GM19395 (cell line): ENCODE measurements around the gene SSPN.

Source experiments
- ATAC-seq: cut with Tn5 transposase; IDR thresholded peaks from one replicate; pipeline ENCODE4 v1.9.1; 2021; ENCODE audit warnings: mild to moderate bottlenecking, moderate library complexity; ENCODE audit not compliant: unreplicated experiment

The SSPN gene, protein sequence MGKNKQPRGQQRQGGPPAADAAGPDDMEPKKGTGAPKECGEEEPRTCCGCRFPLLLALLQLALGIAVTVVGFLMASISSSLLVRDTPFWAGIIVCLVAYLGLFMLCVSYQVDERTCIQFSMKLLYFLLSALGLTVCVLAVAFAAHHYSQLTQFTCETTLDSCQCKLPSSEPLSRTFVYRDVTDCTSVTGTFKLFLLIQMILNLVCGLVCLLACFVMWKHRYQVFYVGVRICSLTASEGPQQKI

DNA sequence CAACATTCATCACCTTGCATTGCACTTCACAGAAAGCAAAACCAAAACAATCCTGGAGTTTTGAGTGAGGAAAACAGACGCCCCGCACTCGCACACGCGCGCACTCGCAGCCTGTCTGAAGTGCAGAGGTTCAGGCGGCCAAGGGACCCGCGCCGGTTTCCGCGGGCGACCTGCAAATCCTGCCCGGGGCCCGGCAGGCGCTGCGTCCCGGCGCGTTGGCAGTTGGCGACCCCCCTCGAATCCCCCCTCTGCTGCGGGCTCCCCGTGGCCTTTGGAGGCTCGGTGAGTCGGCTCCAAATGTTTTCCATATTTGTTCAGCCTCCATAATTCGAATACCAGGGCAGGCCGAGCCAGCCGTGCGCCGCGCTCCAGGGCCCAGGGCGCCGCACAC lies at the start of gene SSPN:
SSPN (plus strand) TSS at position 324 of the 391 bp plus-strand sequence. CDS start 100 bp downstream, outside the sequence.
- no peak for ATAC-seq

DNA sequence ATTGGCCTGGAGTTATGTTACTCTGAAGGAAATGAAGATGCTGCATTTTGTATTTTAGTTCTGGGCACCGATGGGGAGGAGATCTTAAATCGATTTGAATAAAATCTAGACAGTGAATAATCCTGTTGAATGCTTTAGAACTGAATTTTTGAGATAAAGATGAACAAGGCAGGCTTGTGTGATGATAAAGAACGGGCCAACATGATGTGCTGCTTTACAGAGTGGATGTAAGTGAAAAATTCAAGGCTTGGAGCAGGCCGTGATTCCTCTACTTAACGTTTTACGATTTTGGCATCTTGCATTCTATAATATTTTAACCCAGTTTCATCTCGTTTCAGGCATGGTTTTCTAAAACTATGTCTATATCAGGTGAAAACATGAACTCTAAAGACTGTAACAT lies 47.1 kb upstream of the SSPN start:
- ATAC-seq = no peak

DNA sequence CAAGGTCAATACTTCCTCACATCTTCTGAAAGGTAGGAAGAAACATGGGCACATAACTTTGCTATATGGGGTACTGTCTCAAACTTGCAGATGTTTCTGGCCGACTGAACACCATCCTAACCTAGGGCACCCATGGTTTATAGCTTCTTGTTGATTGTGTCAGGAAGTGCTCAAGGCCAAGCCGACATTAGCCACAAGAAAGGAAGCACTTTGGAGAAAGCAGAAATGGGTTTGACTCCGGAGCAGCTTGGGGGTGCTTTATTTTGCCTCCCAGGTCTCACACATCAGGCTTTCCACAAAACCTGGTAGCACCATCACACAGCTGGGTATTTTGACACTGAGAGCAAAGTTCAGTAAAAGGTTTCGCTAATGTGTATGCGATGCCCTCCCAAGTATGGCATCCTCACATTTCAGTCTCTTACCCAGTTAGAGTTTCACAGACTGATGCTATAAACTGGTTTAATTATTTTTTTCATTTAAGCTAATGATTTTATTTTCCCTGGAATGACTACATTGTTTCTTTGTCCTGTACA lies 45.3 kb upstream of the SSPN start:
- ATAC-seq = no peak

DNA sequence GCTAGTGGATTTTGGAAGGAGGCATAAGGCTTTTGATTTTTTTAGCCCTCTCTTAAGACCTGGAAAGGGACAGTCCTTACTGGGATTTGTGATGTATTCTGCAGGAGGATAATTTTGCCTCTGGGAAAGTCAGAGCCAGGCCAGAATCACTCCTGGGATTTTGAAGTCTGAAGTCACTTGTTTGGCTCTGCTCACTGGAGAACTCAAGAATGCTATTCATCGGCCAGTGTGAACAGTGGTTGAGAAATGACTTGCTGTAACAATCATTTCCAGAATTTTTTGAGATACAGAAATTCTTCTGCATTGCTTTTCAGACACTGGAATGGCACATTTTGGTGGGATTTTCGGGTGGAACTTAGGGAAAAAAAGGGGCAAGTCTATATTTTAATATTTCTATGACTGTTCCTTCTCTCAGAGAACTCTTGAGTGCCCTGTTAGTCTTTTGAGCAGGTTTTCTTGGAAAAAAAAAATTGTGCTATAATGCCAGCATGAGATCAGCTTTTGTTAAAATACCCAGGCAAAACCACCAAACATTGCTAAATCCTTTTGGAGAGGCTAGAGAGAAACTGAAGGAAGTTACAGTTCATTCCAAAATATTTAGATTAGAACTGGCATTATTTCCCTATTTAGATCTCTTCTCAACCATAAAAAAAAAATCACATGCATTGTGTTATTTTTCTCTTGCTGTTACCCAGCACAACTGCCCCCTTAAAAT lies 44.5 kb upstream of the SSPN start:
- ATAC-seq = no peak

DNA sequence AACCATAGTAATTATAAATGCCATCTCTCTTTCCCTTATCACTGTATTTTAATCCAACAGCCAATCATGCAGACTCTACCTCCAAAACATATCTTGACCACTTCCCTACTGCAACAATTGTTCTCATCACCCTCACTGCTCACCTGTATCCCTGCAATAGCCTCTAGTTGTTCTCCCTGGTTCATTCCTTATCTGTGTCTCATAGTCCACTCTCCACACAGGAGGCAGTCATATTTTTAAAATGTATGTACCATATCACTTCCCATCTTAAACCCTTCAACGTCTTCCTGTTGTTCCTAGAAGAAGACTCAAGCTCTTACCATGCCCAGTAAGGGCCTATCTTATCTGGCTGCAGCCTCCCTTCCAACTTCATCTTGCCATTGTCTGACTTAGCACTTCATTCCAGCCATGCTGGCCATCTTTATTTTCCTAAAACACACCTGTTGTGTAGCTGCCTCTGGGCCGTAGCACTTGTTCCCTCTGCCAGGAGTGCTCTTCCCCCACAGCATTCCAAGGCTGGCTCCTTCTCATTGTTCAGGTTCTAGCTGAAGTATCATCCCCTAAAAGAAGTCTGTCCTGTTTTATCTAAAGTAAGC lies 42.8 kb upstream of the SSPN start:
- ATAC-seq = no peak

DNA sequence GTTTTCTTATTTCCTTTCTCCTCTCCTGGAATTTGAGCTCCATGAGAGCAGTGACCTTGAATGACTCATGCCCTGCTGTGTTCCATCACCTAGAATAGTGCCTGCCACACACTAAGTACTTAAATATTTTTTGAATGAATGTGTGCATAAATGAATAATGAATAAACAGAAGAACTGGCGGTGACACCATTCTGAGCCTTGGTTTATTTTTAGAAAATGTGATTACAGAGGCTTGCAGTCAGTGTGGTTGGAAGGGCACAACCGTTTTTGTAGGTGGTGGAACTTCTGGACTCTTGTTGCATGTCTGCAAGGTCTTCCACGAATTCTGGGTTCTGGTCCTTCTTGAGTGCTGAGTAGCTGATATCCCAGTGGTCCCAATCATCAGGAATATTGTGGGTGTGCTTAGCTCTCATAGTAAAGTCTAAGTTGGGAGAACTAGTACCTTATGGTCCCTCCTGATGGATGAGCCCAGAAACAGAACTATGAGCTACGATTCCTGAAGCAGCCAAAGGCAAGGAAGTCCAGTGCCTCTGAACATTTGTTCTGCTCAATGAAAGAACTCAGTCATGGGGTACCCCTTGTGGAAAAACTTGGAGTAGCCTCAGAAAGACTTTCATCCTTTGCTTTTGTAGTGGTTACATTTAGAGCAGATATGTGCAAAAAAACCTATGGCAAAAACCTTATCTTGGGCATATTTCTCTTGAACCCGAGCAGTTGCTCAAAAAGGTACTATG lies 41.8 kb upstream of the SSPN start:
- no peak for ATAC-seq

DNA sequence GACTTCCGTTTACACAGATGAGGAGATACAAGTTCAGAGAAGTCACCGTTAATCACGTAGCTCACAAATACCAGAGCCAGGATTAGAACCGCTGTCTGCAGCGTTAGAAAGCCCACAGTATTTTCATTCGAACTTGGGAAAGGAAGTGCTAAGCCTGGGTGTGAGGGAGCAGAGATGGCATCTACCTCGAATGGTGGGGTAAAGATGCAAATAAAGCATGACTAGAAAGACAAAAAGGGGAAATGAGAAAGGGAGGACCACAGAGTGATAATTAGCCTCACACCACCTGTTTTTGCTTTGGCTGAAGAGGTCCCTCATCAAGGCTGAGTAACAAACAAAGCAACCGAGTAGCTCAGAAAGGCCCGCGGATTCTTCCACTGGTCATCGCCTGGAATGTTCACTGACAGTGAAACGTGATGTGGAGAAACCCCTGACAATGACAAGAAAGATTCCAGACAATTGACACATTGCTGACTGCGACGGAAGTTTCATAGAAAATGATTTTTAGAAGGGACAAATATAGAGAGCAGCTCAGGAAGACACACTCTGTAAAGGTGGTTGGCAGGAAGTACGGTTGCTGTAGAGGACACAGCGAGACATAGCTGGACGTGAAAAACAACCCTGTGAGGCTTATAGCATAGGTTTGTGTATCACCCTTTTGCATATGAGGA lies 39.0 kb upstream of the SSPN start:
- peak; percentile 90 for ATAC-seq

DNA sequence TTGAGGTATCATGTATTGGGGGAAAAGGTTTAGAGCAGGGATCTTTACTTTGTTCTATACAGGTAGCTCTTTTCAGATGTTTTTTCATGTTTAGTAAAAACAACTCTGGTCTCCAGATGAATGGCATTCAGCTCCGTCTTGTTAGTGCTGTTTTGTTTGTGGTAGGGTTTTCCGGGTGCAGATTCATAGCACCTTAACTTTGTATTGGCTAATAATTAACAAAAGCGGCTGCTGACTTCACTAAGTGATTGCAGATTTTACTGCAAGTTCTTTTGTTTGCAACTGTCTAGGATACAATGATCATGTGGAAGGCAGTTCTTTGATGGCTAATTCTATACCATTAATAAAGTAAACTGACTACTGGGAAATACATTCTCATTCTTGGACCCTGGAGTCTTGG lies 38.4 kb upstream of the SSPN start:
- ATAC-seq = peak; percentile 18

DNA sequence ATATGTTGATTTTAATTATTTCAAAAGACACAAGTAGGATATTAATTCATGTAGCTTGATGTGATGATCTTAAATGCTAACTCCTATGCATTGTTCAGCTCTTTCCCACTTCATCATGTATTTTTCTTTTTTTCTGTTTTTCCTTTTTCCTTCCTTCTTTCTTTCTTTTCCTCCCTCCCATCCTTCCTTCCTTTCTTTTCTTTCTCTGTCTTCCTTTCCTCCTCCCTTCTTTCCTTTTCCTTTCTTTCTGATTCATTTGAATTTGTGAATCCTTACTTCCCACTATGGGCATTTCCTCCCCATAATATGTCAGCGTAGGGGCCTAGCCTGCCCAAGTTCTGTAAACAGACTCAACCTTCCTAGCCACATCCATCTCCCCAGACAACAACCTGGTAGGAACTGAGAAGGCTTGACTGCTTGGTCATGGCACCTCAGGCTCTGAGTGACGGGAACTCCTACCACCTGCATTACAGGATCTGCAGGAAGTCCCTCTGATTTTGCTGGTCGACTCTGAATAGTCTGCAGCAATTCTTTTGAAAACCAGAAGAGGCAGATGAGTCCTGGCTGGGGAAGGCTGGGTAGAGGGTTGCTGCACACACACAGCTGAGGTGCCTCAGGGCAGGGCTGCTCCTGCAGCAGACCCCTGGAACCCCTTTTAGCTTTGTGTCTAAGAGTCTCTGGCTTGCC lies 37.2 kb upstream of the SSPN start:
- no peak for ATAC-seq

DNA sequence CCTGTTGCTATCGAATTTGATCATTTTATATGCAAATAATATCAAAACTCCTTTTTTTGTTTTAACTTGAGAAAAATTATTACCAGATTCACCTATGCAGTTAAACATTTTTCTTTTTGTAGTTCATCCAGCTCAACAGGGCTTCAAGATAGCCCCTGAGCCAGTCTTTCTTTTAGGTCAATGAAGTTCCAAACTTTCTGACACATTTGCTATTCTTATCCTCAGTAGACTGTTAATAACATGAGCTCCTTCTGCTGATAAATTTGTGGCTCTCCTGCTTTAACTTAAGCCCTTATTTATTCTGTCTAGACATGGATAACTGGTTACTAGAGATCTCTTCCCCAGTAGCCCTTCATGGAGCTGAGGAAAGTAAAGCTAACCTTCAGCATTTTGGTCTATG lies 33.2 kb upstream of the SSPN start:
- ATAC-seq = no peak

DNA sequence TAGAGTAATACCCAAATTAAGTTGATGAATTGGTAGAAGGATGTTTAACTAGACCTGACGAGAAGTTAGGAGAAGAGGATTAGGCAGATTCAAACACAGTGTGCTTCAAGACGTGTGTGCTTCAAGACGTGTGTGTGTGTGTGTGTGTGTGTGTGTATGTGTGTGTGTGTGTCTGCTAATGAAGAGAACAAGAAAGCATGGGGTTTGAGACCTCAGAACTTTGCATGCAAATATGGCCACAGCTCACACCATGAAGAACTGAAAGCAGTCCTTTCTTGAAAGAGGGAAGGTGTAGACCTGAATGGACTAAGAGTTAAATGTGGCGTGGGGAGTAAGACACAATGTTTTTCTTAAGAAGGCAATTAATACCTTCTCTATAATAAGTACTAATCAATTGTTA lies 32.5 kb upstream of the SSPN start:
- peak; percentile 84 for ATAC-seq

DNA sequence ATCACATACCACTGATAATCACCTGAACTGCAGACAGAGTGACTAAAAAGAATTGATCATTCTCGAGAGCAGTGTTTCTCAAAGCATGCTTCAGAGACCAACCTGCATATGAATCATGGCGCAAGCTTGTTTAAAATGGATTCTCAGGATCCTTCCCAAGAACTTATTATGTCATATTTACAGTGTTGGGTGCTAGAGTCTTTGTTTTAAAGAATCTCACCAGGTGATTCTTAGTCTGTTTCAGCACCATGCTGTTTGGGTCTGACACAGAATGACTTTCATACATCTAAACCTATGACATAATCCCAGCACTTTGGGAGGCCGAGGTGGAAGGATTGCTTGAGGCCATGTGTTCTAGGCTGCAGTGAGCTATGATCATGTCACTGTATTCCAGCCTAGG lies 31.3 kb upstream of the SSPN start:
- ATAC-seq = no peak

DNA sequence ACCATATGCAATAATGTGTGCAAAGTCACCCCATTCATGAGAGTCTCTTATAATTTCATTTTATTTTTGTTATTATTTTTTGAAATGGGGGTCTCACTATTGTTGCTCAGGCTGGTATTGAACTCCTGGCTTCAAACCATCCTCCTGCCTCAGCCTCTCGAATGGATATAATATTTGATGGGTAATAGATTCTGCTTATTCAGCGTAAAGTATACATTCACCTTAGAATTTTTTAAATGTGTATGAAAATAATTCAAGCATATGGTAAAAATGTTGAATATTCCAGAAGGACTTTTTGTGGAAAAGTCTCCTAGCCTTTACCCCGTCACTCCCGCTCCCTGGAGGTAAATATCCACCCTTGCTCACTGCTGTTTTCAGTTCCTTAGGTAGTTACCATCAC lies 23.4 kb upstream of the SSPN start:
- no peak for ATAC-seq

DNA sequence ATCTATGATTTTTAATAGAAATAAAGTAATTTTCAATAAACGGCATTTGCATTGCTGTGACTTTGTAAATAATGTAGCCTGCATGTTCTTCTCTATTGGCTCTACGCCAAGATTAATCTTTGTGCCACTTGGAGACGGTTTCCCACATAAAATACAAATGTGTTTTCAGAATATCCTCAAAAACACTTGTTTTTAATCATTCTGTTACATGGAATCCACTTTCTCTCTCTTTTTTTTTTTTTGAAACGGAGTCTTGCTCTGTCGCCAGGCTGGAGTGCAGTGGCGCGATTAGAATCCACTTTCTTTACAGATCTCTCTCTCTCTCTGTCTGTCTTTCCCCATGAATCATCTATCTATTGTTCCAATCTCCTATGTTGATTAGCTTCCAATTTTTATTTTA lies 22.8 kb upstream of the SSPN start:
- ATAC-seq = no peak

DNA sequence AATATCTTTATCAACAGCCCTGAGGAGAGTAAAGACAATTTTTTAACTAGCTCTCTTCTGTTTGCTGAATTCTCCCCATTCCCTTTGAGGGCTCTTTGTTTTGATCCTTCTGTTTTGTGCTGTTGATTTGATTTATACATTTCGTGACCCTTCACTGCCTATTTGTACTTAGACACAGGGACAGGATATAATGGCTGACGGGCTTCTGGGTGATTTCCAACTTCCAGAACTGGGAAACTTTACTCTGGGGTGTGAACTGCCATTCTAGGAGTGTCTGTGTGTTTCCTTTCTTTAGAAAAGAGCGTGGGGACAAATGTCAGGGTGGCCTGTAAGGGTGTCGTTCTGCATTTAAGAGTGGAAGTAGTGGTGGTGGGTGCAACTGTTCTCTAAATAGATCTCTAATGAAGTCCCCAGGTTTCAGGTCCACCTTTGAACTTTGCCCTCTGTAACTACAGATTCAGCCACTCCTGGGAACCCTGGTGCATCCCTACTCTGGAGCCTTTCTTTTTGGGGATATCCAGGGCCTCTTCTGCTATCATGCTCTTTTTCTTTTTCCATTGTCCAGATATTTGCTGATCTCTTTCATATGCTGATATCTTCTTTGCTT lies 22.3 kb upstream of the SSPN start:
- ATAC-seq = no peak

DNA sequence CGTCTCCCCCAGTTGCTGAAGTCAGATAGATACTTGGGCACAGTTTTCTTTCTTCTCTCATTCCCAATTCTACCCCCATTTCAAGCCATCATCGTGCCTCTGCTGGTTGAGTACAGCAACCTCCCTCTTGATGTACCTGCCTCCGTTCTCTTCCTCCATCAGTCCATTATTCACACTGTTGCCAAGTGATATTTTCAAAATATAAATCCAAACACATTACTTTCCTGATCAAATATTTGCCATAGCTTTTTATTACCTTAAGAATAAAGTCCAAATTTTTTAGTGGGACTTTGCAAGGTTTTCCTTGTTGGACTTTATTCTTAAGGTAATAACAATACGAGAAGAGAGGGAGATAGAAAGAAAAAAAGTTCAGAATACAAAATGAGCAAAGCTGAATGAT lies 18.6 kb upstream of the SSPN start:
- ATAC-seq = no peak

DNA sequence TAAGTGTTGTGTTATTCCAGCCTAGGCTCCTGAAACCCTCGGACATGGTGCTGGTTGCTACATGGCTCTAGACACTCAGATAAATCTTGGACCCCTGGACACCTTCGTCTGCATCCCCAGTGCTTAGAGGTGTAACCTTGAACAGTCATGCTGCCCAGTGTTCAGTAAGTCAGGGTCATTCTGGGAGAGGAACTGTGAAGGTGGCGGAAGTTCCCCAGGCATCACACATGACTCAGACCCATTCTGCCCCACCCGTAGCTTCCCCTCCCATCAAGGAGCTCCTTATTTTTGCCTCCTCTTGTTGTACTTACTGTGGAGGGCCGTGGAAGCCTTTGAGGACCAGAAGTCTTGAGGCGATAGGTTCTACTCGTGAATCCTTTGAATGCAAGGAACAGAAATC lies 18.1 kb upstream of the SSPN start:
- ATAC-seq = no peak

DNA sequence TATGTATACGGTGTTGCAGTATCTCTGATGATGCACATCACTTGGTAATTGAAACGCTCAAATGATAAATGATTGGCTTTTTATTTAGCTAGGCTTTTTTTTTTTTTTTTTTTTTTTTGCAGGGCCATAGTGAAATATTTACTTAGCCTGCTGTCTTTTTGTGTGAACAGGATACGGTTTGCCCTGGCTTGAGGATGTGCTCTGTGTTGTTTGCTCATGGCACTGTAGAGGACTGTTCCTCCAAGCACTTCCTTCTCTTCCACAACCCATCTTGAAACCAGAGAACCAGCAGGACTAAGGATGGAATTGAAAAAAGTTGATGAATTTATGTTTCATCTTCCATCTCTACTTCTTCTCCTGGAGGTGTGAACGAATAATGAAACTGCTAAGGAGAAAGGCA lies 15.5 kb upstream of the SSPN start:
- no peak for ATAC-seq

DNA sequence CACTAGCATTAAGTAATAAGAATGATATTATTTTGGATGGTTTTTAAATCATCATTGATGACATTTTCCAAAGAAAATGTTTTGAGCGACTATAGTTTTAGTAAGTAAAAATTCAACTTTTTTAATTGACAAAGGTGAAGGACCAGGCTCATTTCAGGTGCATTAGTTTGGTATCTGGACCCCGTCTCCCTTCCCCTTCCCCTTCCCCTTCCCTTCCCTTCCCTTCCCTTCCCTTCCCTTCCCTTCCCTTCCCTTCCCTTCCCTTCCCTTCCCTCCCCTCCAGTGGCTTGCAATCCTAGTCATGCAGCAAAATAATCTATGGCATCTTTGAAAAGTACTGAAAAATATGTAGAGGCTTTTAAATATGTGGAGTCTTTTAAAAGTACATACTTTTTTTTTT lies 13.0 kb upstream of the SSPN start:
- no peak for ATAC-seq
